GM21447 (cell line): ENCODE results near the gene ORAI2.
"Not testable (repeated sequence)": the region's sequence is repeated elsewhere in the genome, so short reads cannot be mapped to it uniquely, and the experiment has no call there.

ENCODE experiments used
- ATAC-seq: cut with Tn5 transposase; IDR thresholded peaks from one replicate; pipeline ENCODE4 v1.9.1; 2021; ENCODE audit not compliant: unreplicated experiment

The ORAI2 gene

GRCh38 chr7:102446387-102447156, 13.2 kb downstream of the ORAI2 start:
- no peak for ATAC-seq

- no peak for ATAC-seq
These were observed 13.9 kb downstream of the ORAI2 start for GRCh38 chr7:102447311-102447710.

GRCh38 chr7:102449136-102449535, 15.8 kb downstream of the ORAI2 start:
- no peak for ATAC-seq

- ATAC-seq: no peak
These were observed 16.9 kb downstream of the ORAI2 start for GRCh38 chr7:102450242-102450641.

GRCh38 chr7:102451371-102452054, 18.1 kb downstream of the ORAI2 start:
- no peak for ATAC-seq

- ATAC-seq: no peak
These were observed 19.1 kb downstream of the ORAI2 start for GRCh38 chr7:102452451-102452850.

GRCh38 chr7:102453319-102453718, 19.9 kb downstream of the ORAI2 start:
- ATAC-seq: no peak

GRCh38 chr7:102454468-102454867, 21.1 kb downstream of the ORAI2 start:
- ATAC-seq: no peak

GRCh38 chr7:102454932-102455331, 21.6 kb downstream of the ORAI2 start:
- not testable (repeated sequence) for ATAC-seq

GRCh38 chr7:102455596-102455995, 22.2 kb downstream of the ORAI2 start:
- no peak for ATAC-seq

GRCh38 chr7:102456327-102456726, 23.0 kb downstream of the ORAI2 start:
- no peak for ATAC-seq

- no peak for ATAC-seq
These were observed 24.1 kb downstream of the ORAI2 start for GRCh38 chr7:102457352-102457924.

GRCh38 chr7:102459221-102459844, 26.0 kb downstream of the ORAI2 start:
- no peak for ATAC-seq

GRCh38 chr7:102460467-102460866, 27.1 kb downstream of the ORAI2 start:
- no peak for ATAC-seq

- no peak for ATAC-seq
These were observed 30.6 kb downstream of the ORAI2 start for GRCh38 chr7:102463841-102464576.

GRCh38 chr7:102464577-102465280, 31.4 kb downstream of the ORAI2 start, which contains the start of the genes ALKBH4 and LRWD1:
ALKBH4 (minus strand) TSS chr7:102464863; CDS start chr7:102464836, 27 bp downstream.
LRWD1 (plus strand) TSS chr7:102464984; CDS start chr7:102465081, 97 bp downstream.
- ATAC-seq: peak; percentile 88

- no peak for ATAC-seq
These were observed 32.7 kb downstream of the ORAI2 start for GRCh38 chr7:102466097-102466496.

- no peak for ATAC-seq
These were observed 34.5 kb downstream of the ORAI2 start for GRCh38 chr7:102467581-102468477.
